ENCODE results near the gene RAVER2. TPM values are rescaled to one million over a fixed set of nuclear protein-coding genes. Genes with fewer than 3 reads are reported as not detected.
"Not testable (repeated sequence)": the region's sequence is repeated elsewhere in the genome, so short reads cannot be mapped to it uniquely, and the experiment has no call there.

Gene RAVER2
- total RNA-seq, 1 experiment from 2014 or later: 0.88 TPM

- in situ Hi-C loops (cut with HindIII; ENCODE audit: low pct_unique_long_range_greater_than_20kb, low sequenced_read_pairs); DNase-seq (ENCODE audit: low read depth): not testable (repeated sequence)
Measured at GRCh38 chr1:64782044-64782443, 37.2 kb downstream of the RAVER2 start.

- in situ Hi-C loops (cut with HindIII; ENCODE audit: low pct_unique_long_range_greater_than_20kb, low sequenced_read_pairs); DNase-seq (ENCODE audit: low read depth): not testable (repeated sequence)
Measured at GRCh38 chr1:64782848-64783247, 38.0 kb downstream of the RAVER2 start.

GRCh38 chr1:64790832-64791487 lies 46.1 kb downstream of the RAVER2 start:
- in situ Hi-C loops (cut with HindIII; ENCODE audit: low pct_unique_long_range_greater_than_20kb, low sequenced_read_pairs): no loop called here
- no peak for DNase-seq (ENCODE audit: low read depth)

GRCh38 chr1:64798872-64799271 lies 54.0 kb downstream of the RAVER2 start:
- in situ Hi-C loops (cut with HindIII; ENCODE audit: low pct_unique_long_range_greater_than_20kb, low sequenced_read_pairs): no loop called here
- DNase-seq (ENCODE audit: low read depth): no peak

GRCh38 chr1:64801851-64802523 lies 57.1 kb downstream of the RAVER2 start:
- no peak for DNase-seq (ENCODE audit: low read depth)
- in situ Hi-C loops (cut with HindIII; ENCODE audit: low pct_unique_long_range_greater_than_20kb, low sequenced_read_pairs): no loop called here

- in situ Hi-C loops (cut with HindIII; ENCODE audit: low pct_unique_long_range_greater_than_20kb, low sequenced_read_pairs): no loop called here
- no peak for DNase-seq (ENCODE audit: low read depth)
Measured at GRCh38 chr1:64809309-64809708, 64.4 kb downstream of the RAVER2 start.

GRCh38 chr1:64810001-64810400 lies 65.1 kb downstream of the RAVER2 start:
- in situ Hi-C loops (cut with HindIII; ENCODE audit: low pct_unique_long_range_greater_than_20kb, low sequenced_read_pairs): no loop called here
- DNase-seq (ENCODE audit: low read depth): no peak

- in situ Hi-C loops (cut with HindIII; ENCODE audit: low pct_unique_long_range_greater_than_20kb, low sequenced_read_pairs): no loop called here
Measured at GRCh38 chr1:64811131-64811530, 66.3 kb downstream of the RAVER2 start.

GRCh38 chr1:64814427-64814826 lies 69.6 kb downstream of the RAVER2 start:
- in situ Hi-C loops (cut with HindIII; ENCODE audit: low pct_unique_long_range_greater_than_20kb, low sequenced_read_pairs): no loop called here

More at GRCh38 chr1:64811131-64811530, 66.3 kb downstream of the RAVER2 start:
- DNase-seq (ENCODE audit: low read depth): no peak

GRCh38 chr1:64817364-64817763 lies 72.5 kb downstream of the RAVER2 start:
- DNase-seq (ENCODE audit: low read depth); in situ Hi-C loops (cut with HindIII; ENCODE audit: low pct_unique_long_range_greater_than_20kb, low sequenced_read_pairs): not testable (repeated sequence)

More at GRCh38 chr1:64814427-64814826, 69.6 kb downstream of the RAVER2 start:
- DNase-seq (ENCODE audit: low read depth): no peak

GRCh38 chr1:64820572-64820971 lies 75.7 kb downstream of the RAVER2 start:
- in situ Hi-C loops (cut with HindIII; ENCODE audit: low pct_unique_long_range_greater_than_20kb, low sequenced_read_pairs); DNase-seq (ENCODE audit: low read depth): not testable (repeated sequence)

- DNase-seq (ENCODE audit: low read depth): no peak
- in situ Hi-C loops (cut with HindIII; ENCODE audit: low pct_unique_long_range_greater_than_20kb, low sequenced_read_pairs): no loop called here
Measured at GRCh38 chr1:64822621-64823020, 77.7 kb downstream of the RAVER2 start.

- in situ Hi-C loops (cut with HindIII; ENCODE audit: low pct_unique_long_range_greater_than_20kb, low sequenced_read_pairs): no loop called here
- DNase-seq (ENCODE audit: low read depth): no peak
Measured at GRCh38 chr1:64823691-64824476, 79.0 kb downstream of the RAVER2 start.

- DNase-seq (ENCODE audit: low read depth): no peak
- in situ Hi-C loops (cut with HindIII; ENCODE audit: low pct_unique_long_range_greater_than_20kb, low sequenced_read_pairs): no loop called here
Measured at GRCh38 chr1:64826991-64827390, 82.1 kb downstream of the RAVER2 start.

- in situ Hi-C loops (cut with HindIII; ENCODE audit: low pct_unique_long_range_greater_than_20kb, low sequenced_read_pairs): no loop called here
- no peak for DNase-seq (ENCODE audit: low read depth)
Measured at GRCh38 chr1:64828829-64829228, 84.0 kb downstream of the RAVER2 start.

GRCh38 chr1:64829411-64830029 lies 84.6 kb downstream of the RAVER2 start:
- no peak for DNase-seq (ENCODE audit: low read depth)
- in situ Hi-C loops (cut with HindIII; ENCODE audit: low pct_unique_long_range_greater_than_20kb, low sequenced_read_pairs): no loop called here

GRCh38 chr1:64830030-64830651 lies 85.3 kb downstream of the RAVER2 start:
- in situ Hi-C loops (cut with HindIII; ENCODE audit: low pct_unique_long_range_greater_than_20kb, low sequenced_read_pairs): no loop called here

GRCh38 chr1:64834734-64835133 lies 89.9 kb downstream of the RAVER2 start:
- DNase-seq (ENCODE audit: low read depth): no peak
- in situ Hi-C loops (cut with HindIII; ENCODE audit: low pct_unique_long_range_greater_than_20kb, low sequenced_read_pairs): no loop called here

More at GRCh38 chr1:64830030-64830651, 85.3 kb downstream of the RAVER2 start:
- DNase-seq (ENCODE audit: low read depth): no peak

Data from Caki2 (cell line).